ENCODE data around the gene CLIP3. TPM values are rescaled to one million over a fixed set of nuclear protein-coding genes. Genes with fewer than 3 reads are reported as not detected.

CLIP3 gene
- total and polyA plus RNA-seq, 2 donors (not counting 1 experiment from before 2014, with no cell fraction given): 0.42 to 1.3 TPM

GRCh38 chr19:35973487-35973886 lies 59.2 kb downstream of the CLIP3 start:
- Histone ChIP-seq H3K79me2 (ENCODE audit: control insufficient read depth, insufficient read depth, low read length) (no peaks in the 10 kb centered on the region), H3K27ac (ENCODE audit: low read length in 2 of 2) (no peak overlapping the region), H3K27me3 (replicated peaks in 1 of 4; ENCODE audit: control extremely low read depth in 1 of 4, control insufficient read depth in 3 of 4, insufficient read depth in 4 of 4, low read length in 3 of 4) (peaks cover 0 to 9% (median 1%) of the 10 kb centered on the region in 4 experiments), H3K9ac (ENCODE audit: low read length) (no peak overlapping the region), H4K20me1 (ENCODE audit: control insufficient read depth, insufficient read depth, low read length, poor library complexity, severe bottlenecking) (no peaks in the 10 kb centered on the region), H3K4me1 (ENCODE audit: control insufficient read depth in 2 of 2, insufficient read depth in 2 of 2, low read length in 2 of 2) (no peaks in the 10 kb centered on the region), H3K36me3 (replicated peaks in 1 of 2; ENCODE audit: control extremely low read depth in 1 of 2, control insufficient read depth in 1 of 2, extremely low read depth in 1 of 2, insufficient read depth in 2 of 2, low read length in 1 of 2) (no peaks in the 10 kb centered on the region), H2AFZ (ENCODE audit: insufficient read depth, low read depth, low read length, poor library complexity, severe bottlenecking) (no peak overlapping the region), H3K4me2 (replicated peaks; ENCODE audit: low read depth, low read length, poor library complexity, severe bottlenecking) (no peak overlapping the region), H3K4me3 (ENCODE audit: control extremely low read depth in 1 of 5, extremely low read depth in 1 of 5, insufficient read depth in 1 of 5, low read depth in 2 of 5, low read length in 4 of 5) (no peak overlapping the region), H3K9me3 (ENCODE audit: control extremely low read depth in 1 of 3, control insufficient read depth in 2 of 3, insufficient read depth in 1 of 3, low read length in 2 of 3) (no peaks in the 10 kb centered on the region)
- H3K27ac Mint-ChIP-seq: no peak overlapping the region
- POLR2A ChIA-PET: no interaction called here
- peaks cover 29% of the 10 kb centered on the region for H3K27me3 Mint-ChIP-seq
- no peak for ATAC-seq (ENCODE audit: low read depth)
- no peak overlapping the region for H3K4me3 Mint-ChIP-seq
- DNase-seq: no peak
- TF ChIP-seq, protein P1, sequence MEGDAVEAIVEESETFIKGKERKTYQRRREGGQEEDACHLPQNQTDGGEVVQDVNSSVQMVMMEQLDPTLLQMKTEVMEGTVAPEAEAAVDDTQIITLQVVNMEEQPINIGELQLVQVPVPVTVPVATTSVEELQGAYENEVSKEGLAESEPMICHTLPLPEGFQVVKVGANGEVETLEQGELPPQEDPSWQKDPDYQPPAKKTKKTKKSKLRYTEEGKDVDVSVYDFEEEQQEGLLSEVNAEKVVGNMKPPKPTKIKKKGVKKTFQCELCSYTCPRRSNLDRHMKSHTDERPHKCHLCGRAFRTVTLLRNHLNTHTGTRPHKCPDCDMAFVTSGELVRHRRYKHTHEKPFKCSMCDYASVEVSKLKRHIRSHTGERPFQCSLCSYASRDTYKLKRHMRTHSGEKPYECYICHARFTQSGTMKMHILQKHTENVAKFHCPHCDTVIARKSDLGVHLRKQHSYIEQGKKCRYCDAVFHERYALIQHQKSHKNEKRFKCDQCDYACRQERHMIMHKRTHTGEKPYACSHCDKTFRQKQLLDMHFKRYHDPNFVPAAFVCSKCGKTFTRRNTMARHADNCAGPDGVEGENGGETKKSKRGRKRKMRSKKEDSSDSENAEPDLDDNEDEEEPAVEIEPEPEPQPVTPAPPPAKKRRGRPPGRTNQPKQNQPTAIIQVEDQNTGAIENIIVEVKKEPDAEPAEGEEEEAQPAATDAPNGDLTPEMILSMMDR (IDR thresholded peaks at IDR 0.05): no peak
- TF ChIP-seq EZH2 (IDR thresholded peaks at IDR 0.05; ENCODE audit: borderline replicate concordance, insufficient read depth, low read depth, low read length, poor library complexity, severe bottlenecking): no peak
- no peaks in the 10 kb centered on the region for H3K9me3 Mint-ChIP-seq (ENCODE audit: insufficient read depth)
- 52% methylated on average over 8 of the region's 8 CpGs for WGBS (ENCODE audit: insufficient coverage)
- CTCF ChIA-PET: no interaction called here
- no peaks in the 10 kb centered on the region for H3K4me1 Mint-ChIP-seq
- intact Hi-C loops (cut with micrococcal nuclease): no loop called here

DNA sequence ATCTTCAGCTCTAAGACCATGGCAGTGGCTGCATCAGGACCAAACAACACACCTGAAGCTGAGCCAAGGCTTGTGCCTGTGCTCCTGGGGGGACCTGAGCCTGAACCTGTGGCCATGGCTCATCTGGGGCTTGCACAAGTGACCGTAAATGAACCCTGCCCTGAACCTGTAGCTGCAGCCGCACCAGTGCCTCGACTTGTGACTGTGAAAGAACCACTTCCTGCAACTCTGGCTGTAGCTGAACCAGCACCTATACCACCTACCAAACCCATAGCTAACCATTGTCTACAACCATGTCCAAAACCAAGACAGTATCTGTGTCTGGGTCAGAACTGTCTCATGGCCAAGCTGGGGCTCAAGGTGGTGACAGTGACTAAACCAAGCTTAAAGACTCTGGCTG lies 65.9 kb downstream of the CLIP3 start:
- intact Hi-C loops (cut with micrococcal nuclease): no loop called here
- Mint-ChIP-seq H3K27me3 (peaks cover 22% of the 10 kb centered on the region), H3K27ac (no peak overlapping the region), H3K4me3 (no peak overlapping the region), H3K4me1 (no peaks in the 10 kb centered on the region), H3K9me3 (ENCODE audit: insufficient read depth) (no peaks in the 10 kb centered on the region)
- WGBS (ENCODE audit: insufficient coverage): 85% methylated on average over 3 of the region's 3 CpGs
- no peaks in the 10 kb centered on the region for H3K79me2 ChIP-seq (ENCODE audit: control insufficient read depth, insufficient read depth, low read length)
- no peaks in the 10 kb centered on the region for H3K4me1 ChIP-seq (ENCODE audit: control insufficient read depth in 2 of 2, insufficient read depth in 2 of 2, low read length in 2 of 2)
- DNase-seq (no peak), ATAC-seq (ENCODE audit: low read depth) (no peak)
- no peak for TF ChIP-seq EZH2 (IDR thresholded peaks at IDR 0.05; ENCODE audit: borderline replicate concordance, insufficient read depth, low read depth, low read length, poor library complexity, severe bottlenecking)
- TF ChIP-seq, protein P1 (IDR thresholded peaks at IDR 0.05): no peak
- H3K4me3 ChIP-seq (ENCODE audit: control extremely low read depth in 1 of 5, extremely low read depth in 1 of 5, insufficient read depth in 1 of 5, low read depth in 2 of 5, low read length in 4 of 5): no peak overlapping the region
- no peak overlapping the region for H2AFZ ChIP-seq (ENCODE audit: insufficient read depth, low read depth, low read length, poor library complexity, severe bottlenecking)
- H3K36me3 ChIP-seq (replicated peaks in 1 of 2; ENCODE audit: control extremely low read depth in 1 of 2, control insufficient read depth in 1 of 2, extremely low read depth in 1 of 2, insufficient read depth in 2 of 2, low read length in 1 of 2): no peaks in the 10 kb centered on the region
- H4K20me1 ChIP-seq (ENCODE audit: control insufficient read depth, insufficient read depth, low read length, poor library complexity, severe bottlenecking): no peaks in the 10 kb centered on the region
- no peak overlapping the region for H3K9ac ChIP-seq (ENCODE audit: low read length)
- ChIA-PET POLR2A (no interaction called here), CTCF (interaction anchor here (0.7 kb wide), 1 partner anchor 134 kb away, joined by 4 read pairs; no protein-coding TSS in a partner anchor)
- H3K27me3 ChIP-seq (replicated peaks in 1 of 4; ENCODE audit: control extremely low read depth in 1 of 4, control insufficient read depth in 3 of 4, insufficient read depth in 4 of 4, low read length in 3 of 4): peaks cover 0 to 7% (median 5%) of the 10 kb centered on the region in 4 experiments
- no peaks in the 10 kb centered on the region for H3K9me3 ChIP-seq (ENCODE audit: control extremely low read depth in 1 of 3, control insufficient read depth in 2 of 3, insufficient read depth in 1 of 3, low read length in 2 of 3)
- no peak overlapping the region for H3K4me2 ChIP-seq (replicated peaks; ENCODE audit: low read depth, low read length, poor library complexity, severe bottlenecking)
- no peak overlapping the region for H3K27ac ChIP-seq (ENCODE audit: low read length in 2 of 2)

Other genes with a start within 250 kb of the CLIP3 start
- not detected in 2 replicates for gene PRODH2, start 220.0 kb downstream of the CLIP3 start, total RNA-seq
- not detected in 2 replicates for gene PRODH2, start 220.0 kb downstream of the CLIP3 start, polyA plus RNA-seq
- gene NPHS1, start 180.4 kb downstream of the CLIP3 start, total RNA-seq: not detected in 2 replicates
- gene NPHS1, start 180.4 kb downstream of the CLIP3 start, polyA plus RNA-seq: not detected in 2 replicates
- gene KIRREL2, start 176.0 kb downstream of the CLIP3 start, total RNA-seq: not detected in 2 replicates
- not detected in 2 replicates for gene KIRREL2, start 176.0 kb downstream of the CLIP3 start, polyA plus RNA-seq
- gene APLP1, start 164.3 kb downstream of the CLIP3 start, total RNA-seq: not detected in 2 replicates
- gene APLP1, start 164.3 kb downstream of the CLIP3 start, polyA plus RNA-seq: 0.06 TPM in 1 of 2 replicates, not detected in the other
- 272 and 276 TPM in 2 replicates for gene NFKBID, start 132.3 kb downstream of the CLIP3 start, total RNA-seq
- gene NFKBID, start 132.3 kb downstream of the CLIP3 start, polyA plus RNA-seq: 111 and 618 TPM in 2 replicates
- 2.9 and 4.8 TPM in 2 replicates for gene HCST, start 130.3 kb downstream of the CLIP3 start, total RNA-seq
- gene HCST, start 130.3 kb downstream of the CLIP3 start, polyA plus RNA-seq: 29.8 and 40.6 TPM in 2 replicates
- 2.7 and 3.3 TPM in 2 replicates for gene TYROBP, start 124.6 kb downstream of the CLIP3 start, total RNA-seq
- gene TYROBP, start 124.6 kb downstream of the CLIP3 start, polyA plus RNA-seq: 14.8 and 25.6 TPM in 2 replicates
- 1.6 and 2.1 TPM in 2 replicates for gene LRFN3, start 96.5 kb downstream of the CLIP3 start, total RNA-seq
- gene LRFN3, start 96.5 kb downstream of the CLIP3 start, polyA plus RNA-seq: 0.62 and 0.79 TPM in 2 replicates
- gene SDHAF1, start 37.7 kb downstream of the CLIP3 start, total RNA-seq: 24.2 and 24.6 TPM in 2 replicates
- 11.8 and 22.0 TPM in 2 replicates for gene SDHAF1, start 37.7 kb downstream of the CLIP3 start, polyA plus RNA-seq
- gene SYNE4, start 24.1 kb downstream of the CLIP3 start, total RNA-seq: 2.4 and 3.4 TPM in 2 replicates
- 2.3 and 2.5 TPM in 2 replicates for gene SYNE4, start 24.1 kb downstream of the CLIP3 start, polyA plus RNA-seq
- 49.4 and 54.5 TPM in 2 replicates for gene ALKBH6, start 18.7 kb downstream of the CLIP3 start, total RNA-seq
- 56.5 and 65.5 TPM in 2 replicates for gene ALKBH6, start 18.7 kb downstream of the CLIP3 start, polyA plus RNA-seq
- 3.9 and 4.5 TPM in 2 replicates for gene THAP8, start 21.4 kb upstream of the CLIP3 start, total RNA-seq
- 2.8 and 5.7 TPM in 2 replicates for gene THAP8, start 21.4 kb upstream of the CLIP3 start, polyA plus RNA-seq
- gene WDR62, start 22.0 kb upstream of the CLIP3 start, total RNA-seq: 1.9 and 3.0 TPM in 2 replicates
- 1.8 and 1.9 TPM in 2 replicates for gene WDR62, start 22.0 kb upstream of the CLIP3 start, polyA plus RNA-seq
- not detected in 2 replicates for gene OVOL3, start 78.3 kb upstream of the CLIP3 start, total RNA-seq
- gene OVOL3, start 78.3 kb upstream of the CLIP3 start, polyA plus RNA-seq: not detected in 2 replicates
- gene POLR2I, start 82.0 kb upstream of the CLIP3 start, total RNA-seq: 28.2 and 33.4 TPM in 2 replicates
- gene POLR2I, start 82.0 kb upstream of the CLIP3 start, polyA plus RNA-seq: 30.2 and 39.1 TPM in 2 replicates
- gene TBCB, start 82.6 kb upstream of the CLIP3 start, total RNA-seq: 145 and 148 TPM in 2 replicates
- 187 and 193 TPM in 2 replicates for gene TBCB, start 82.6 kb upstream of the CLIP3 start, polyA plus RNA-seq
- 294 and 296 TPM in 2 replicates for gene CAPNS1, start 107.2 kb upstream of the CLIP3 start, total RNA-seq
- gene CAPNS1, start 107.2 kb upstream of the CLIP3 start, polyA plus RNA-seq: 201 and 272 TPM in 2 replicates
- gene COX7A1, start 119.6 kb upstream of the CLIP3 start, total RNA-seq: not detected in 2 replicates
- gene COX7A1, start 119.6 kb upstream of the CLIP3 start, polyA plus RNA-seq: not detected in 2 replicates
- gene ZNF565, start 181.8 kb upstream of the CLIP3 start, total RNA-seq: 5.2 and 5.5 TPM in 2 replicates
- gene ZNF565, start 181.8 kb upstream of the CLIP3 start, polyA plus RNA-seq: 2.9 and 3.0 TPM in 2 replicates
- 62.2 and 69.3 TPM in 2 replicates for gene ZNF146, start 182.2 kb upstream of the CLIP3 start, total RNA-seq
- gene ZNF146, start 182.2 kb upstream of the CLIP3 start, polyA plus RNA-seq: 21.9 and 26.4 TPM in 2 replicates

Measured in B cell (primary cell).